MM.1S (cell line): ENCODE data around the gene SRRM3.

Experiments
- DNase-seq: peaks from one replicate; pipeline ENCODE4 v3.0.0-alpha.2; 2015
- H2AFZ ChIP-seq: fragments of 300-600 bp; sonication (generic); 2 replicates; pipeline ENCODE4 v1.6.0; 2016; ENCODE audit warnings: antibody characterized with exemption, low read length
- H3F3A ChIP-seq: fragments of 300-600 bp; sonication (generic); 2 replicates; pipeline ENCODE4 v1.6.1; 2016; ENCODE audit warnings: mild to moderate bottlenecking, antibody characterized with exemption, low read length, moderate library complexity, mixed read lengths; ENCODE audit not compliant: insufficient read depth
- H3K27ac ChIP-seq: fragments of 300-600 bp; sonication (generic); 2 replicates; pipeline ENCODE4 v1.5.1; 2016; ENCODE audit warnings: mild to moderate bottlenecking, low read length
- H3K27me3 ChIP-seq: fragments of 300-600 bp; sonication (generic); replicated peaks from 2 replicates; pipeline ENCODE4 v1.6.0; 2016; ENCODE audit warnings: low read length; ENCODE audit not compliant: insufficient read depth
- H3K36me3 ChIP-seq: fragments of 300-600 bp; sonication (generic); replicated peaks from 2 replicates; pipeline ENCODE4 v1.6.1; 2016; ENCODE audit warnings: mild to moderate bottlenecking, low read length, mixed read lengths; ENCODE audit not compliant: insufficient read depth
- H3K4me1 ChIP-seq: fragments of 300-600 bp; sonication (generic); 2 replicates; pipeline ENCODE4 v1.6.1; 2016; ENCODE audit warnings: low read length, mixed read lengths
- H3K4me2 ChIP-seq: fragments of 300-600 bp; sonication (generic); 2 replicates; pipeline ENCODE4 v1.6.0; 2016; ENCODE audit warnings: low read depth, low read length
- H3K4me3 ChIP-seq: fragments of 300-600 bp; sonication (generic); 2 replicates; pipeline ENCODE4 v1.5.1; 2016; ENCODE audit warnings: low read length, mixed read lengths
- H3K79me2 ChIP-seq: fragments of 300-600 bp; sonication (generic); 2 replicates; pipeline ENCODE4 v1.6.1; 2016; ENCODE audit warnings: mixed run types, low read length, mixed read lengths
- H3K9ac ChIP-seq: fragments of 300-600 bp; sonication (generic); 2 replicates; pipeline ENCODE4 v1.6.1; 2016; ENCODE audit warnings: low read length, mixed read lengths
- H3K9me2 ChIP-seq: fragments of 300-600 bp; sonication (generic); replicated peaks from 2 replicates; pipeline ENCODE4 v1.6.1; 2016; ENCODE audit warnings: mild to moderate bottlenecking, low read length, mixed read lengths; ENCODE audit not compliant: insufficient read depth
- H3K9me3 ChIP-seq: fragments of 300-600 bp; sonication (generic); replicated peaks from 2 replicates; pipeline ENCODE4 v1.6.1; 2016; ENCODE audit warnings: mild to moderate bottlenecking, low read length, mixed read lengths; ENCODE audit not compliant: insufficient read depth
- H4K20me1 ChIP-seq: fragments of 300-600 bp; sonication (generic); 2 replicates; pipeline ENCODE4 v1.6.1; 2016; ENCODE audit warnings: mild to moderate bottlenecking, low read length, moderate library complexity, mixed read lengths; ENCODE audit not compliant: insufficient read depth
- EZH2 ChIP-seq: fragments of 300-600 bp; sonication (generic); optimal IDR thresholded peaks from 2 replicates; pipeline ENCODE3; 2017; ENCODE audit warnings: low read depth, mild to moderate bottlenecking, antibody characterized with exemption, low read length, mixed read lengths
- EZH2phosphoT487 ChIP-seq: fragments of 300-600 bp; sonication (generic); IDR thresholded peaks from 2 replicates; pipeline ENCODE4 v1.6.1; 2018; ENCODE audit warnings: antibody characterized with exemption, low read length
- TF ChIP-seq, protein P1 (sequence below): fragments of 300-600 bp; sonication (generic); IDR thresholded peaks from 2 replicates; pipeline ENCODE4 v1.5.1; 2016; ENCODE audit warnings: antibody characterized with exemption, low read length, mixed read lengths

SRRM3 gene

DNA sequence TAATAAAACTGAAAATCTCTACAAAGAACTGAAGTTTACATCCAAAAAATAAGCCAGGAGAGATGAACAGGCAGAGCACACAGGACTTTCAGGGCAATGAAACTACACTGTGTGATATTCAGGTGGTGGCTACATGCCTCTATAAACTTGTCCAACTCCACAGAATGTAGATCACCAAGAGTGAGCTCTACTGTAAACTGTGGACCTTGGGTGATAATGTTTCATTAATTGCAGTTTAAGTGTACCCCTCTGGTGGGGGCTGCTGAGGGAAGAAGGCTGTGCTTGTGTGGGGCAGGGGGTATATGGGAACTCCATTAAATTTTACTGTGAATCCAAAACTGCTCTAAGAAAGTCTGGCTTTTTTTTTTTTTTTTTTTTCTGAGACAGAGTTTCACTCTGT is 134.4 kb downstream of the SRRM3 start:
- Histone ChIP-seq H4K20me1 (peaks cover 67% of the 10 kb centered on the region), H3K27ac (no peak overlapping the region), H3K4me2 (no peak overlapping the region), H2AFZ (no peak overlapping the region), H3K9ac (no peak overlapping the region), H3K27me3 (no peaks in the 10 kb centered on the region), H3K79me2 (peaks cover 100% of the 10 kb centered on the region), H3K9me2 (no peaks in the 10 kb centered on the region), H3K9me3 (no peaks in the 10 kb centered on the region), H3F3A (no peaks in the 10 kb centered on the region), H3K4me3 (no peak overlapping the region), H3K4me1 (no peaks in the 10 kb centered on the region), H3K36me3 (no peaks in the 10 kb centered on the region; the same call in 1 of the 2 replicates)
- DNase-seq = no peak
- TF ChIP-seq EZH2phosphoT487 (no peak), EZH2 (no peak)
- TF ChIP-seq, protein P1, sequence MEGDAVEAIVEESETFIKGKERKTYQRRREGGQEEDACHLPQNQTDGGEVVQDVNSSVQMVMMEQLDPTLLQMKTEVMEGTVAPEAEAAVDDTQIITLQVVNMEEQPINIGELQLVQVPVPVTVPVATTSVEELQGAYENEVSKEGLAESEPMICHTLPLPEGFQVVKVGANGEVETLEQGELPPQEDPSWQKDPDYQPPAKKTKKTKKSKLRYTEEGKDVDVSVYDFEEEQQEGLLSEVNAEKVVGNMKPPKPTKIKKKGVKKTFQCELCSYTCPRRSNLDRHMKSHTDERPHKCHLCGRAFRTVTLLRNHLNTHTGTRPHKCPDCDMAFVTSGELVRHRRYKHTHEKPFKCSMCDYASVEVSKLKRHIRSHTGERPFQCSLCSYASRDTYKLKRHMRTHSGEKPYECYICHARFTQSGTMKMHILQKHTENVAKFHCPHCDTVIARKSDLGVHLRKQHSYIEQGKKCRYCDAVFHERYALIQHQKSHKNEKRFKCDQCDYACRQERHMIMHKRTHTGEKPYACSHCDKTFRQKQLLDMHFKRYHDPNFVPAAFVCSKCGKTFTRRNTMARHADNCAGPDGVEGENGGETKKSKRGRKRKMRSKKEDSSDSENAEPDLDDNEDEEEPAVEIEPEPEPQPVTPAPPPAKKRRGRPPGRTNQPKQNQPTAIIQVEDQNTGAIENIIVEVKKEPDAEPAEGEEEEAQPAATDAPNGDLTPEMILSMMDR = no peak
